Measurements from ENCODE around the gene RFC4.
"Not testable (repeated sequence)": the region's sequence is repeated elsewhere in the genome, so short reads cannot be mapped to it uniquely, and the experiment has no call there.

The RFC4 gene, protein sequence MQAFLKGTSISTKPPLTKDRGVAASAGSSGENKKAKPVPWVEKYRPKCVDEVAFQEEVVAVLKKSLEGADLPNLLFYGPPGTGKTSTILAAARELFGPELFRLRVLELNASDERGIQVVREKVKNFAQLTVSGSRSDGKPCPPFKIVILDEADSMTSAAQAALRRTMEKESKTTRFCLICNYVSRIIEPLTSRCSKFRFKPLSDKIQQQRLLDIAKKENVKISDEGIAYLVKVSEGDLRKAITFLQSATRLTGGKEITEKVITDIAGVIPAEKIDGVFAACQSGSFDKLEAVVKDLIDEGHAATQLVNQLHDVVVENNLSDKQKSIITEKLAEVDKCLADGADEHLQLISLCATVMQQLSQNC

DNA sequence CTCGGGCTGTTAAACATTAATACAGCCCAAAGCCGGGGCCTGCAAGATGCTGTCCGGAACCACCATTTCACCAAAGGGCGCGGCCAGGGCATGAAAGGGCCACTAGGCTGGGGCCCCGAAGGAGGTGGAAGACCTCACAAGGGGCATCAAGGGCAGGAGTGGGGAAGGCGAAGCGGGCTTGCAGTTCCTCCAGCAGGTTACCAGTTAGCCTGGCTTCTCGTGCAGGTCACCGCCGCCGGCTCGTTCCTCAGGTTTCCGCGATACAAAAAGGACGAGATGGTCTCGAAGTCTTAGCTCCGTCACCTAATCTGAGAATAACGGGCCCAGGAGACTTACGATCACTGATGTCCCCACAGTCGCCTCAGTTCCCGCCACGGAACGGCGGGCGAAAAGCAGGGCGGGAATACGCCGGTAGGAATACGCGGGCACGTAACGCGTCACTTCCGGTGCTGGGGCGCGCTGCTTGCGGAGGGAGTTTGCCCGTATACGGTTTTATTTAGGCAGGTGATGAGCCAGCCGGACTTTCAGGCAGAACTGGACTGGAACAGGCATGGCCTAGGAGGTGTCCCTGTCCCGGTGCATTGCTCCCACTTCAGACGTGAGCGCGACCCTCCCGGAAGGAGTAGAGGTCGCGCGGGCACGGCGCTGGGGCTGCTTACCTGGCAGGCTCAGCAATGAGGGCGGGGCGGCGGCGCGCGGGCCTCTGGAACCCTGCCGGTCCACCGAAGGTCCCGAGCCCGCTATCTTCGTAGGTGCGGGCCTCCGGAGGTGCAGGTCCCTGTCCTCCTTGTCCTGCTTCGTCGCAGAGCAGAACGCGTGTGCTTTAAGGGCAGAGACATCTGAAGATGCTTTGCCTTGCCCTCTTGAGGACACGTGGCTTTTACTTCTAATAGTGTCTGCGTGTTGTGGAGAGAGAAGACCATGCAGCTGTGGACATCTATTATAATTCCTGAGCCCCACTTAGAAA lies at the start of gene RFC4:
TSS of gene RFC4 (minus strand) at position 394 of the 967 bp plus-strand sequence. CDS start 1,769 bp downstream, outside the sequence.
- DNase-seq (ENCODE audit: low spot score) = peak; percentile 74

DNA sequence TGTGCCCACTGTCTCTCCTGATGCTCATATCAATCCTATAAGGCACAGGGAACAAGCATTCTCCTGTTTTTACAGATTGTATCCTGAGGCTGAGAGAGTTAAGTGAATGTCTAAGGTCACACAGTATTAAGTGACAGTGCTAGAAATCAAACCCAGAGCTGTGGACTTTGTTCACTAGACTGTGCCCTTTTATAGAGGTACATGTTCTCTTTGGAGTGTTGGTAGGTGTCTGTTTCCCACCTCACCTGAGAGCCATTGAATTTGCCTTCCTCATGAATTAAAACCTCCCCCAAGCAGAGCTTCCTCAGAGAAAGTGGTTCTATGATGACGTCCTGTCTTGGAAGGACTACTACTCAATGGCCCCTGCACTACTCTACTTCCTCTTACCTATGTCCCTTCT lies 48.7 kb upstream of the RFC4 start:
- DNase-seq (ENCODE audit: low spot score) = no peak

DNA sequence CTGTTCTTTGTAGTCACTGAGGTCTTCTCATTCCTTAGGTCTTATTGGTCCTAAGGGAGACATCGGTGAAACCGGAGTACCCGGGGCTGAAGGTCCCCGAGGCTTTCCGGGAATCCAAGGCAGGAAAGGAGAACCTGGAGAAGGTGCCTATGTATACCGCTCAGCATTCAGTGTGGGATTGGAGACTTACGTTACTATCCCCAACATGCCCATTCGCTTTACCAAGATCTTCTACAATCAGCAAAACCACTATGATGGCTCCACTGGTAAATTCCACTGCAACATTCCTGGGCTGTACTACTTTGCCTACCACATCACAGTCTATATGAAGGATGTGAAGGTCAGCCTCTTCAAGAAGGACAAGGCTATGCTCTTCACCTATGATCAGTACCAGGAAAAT lies 47.9 kb upstream of the RFC4 start:
- no peak for DNase-seq (ENCODE audit: low spot score)

DNA sequence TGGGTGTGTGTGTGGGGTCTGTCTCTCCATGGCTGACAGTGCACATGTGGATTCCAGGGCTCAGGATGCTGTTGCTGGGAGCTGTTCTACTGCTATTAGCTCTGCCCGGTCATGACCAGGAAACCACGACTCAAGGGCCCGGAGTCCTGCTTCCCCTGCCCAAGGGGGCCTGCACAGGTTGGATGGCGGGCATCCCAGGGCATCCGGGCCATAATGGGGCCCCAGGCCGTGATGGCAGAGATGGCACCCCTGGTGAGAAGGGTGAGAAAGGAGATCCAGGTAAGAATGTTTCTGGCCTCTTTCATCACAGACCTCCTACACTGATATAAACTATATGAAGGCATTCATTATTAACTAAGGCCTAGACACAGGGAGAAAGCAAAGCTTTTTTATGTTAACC lies 46.7 kb upstream of the RFC4 start:
- no peak for DNase-seq (ENCODE audit: low spot score)

DNA sequence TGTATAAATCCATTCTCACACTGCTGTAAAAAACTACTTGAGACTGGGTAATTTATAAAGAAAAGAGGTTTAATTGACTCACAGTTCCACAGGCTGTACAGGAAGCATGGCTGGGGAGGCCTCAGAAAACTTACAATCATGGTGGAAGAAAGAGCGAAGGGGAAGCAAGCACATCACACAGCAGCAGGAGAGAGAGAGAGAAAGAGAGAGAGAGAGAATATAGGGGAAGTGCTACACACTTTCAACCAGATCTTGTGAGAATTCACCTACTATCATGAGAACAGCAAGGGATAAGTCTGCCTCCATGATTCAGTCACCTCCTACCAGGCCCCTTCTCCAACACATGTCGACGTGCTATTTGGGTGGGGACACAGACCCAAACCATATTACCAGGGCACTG lies 45.6 kb upstream of the RFC4 start:
- not testable (repeated sequence) for DNase-seq (ENCODE audit: low spot score)

DNA sequence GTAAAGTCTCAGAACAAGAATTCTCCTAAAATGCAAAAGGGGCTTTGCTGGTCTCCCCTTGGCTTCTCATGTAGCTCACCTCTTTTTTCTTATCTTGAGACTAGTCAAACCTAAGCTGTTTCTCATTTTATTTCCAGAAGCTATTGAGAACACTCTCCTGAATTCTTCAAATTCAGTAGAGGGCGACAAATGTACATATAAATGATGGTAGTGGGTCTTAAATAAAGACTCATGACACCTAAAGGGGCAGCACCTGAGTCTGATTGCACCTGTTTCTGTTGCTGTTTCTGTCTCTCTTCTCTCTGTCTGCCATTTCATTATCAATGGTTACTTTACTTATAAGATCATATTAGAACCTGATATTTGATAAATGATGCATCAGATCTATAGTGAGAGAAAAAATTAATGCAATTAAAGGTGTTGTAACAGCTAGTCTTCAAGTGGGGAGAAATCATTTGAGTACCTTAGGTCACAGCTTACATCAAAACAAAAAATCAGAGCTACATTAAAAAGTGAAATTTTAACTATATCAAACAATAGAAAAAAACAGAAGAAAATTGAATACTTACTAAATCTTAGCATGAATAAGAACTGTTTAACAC lies 43.2 kb upstream of the RFC4 start:
- no peak for DNase-seq (ENCODE audit: low spot score)

DNA sequence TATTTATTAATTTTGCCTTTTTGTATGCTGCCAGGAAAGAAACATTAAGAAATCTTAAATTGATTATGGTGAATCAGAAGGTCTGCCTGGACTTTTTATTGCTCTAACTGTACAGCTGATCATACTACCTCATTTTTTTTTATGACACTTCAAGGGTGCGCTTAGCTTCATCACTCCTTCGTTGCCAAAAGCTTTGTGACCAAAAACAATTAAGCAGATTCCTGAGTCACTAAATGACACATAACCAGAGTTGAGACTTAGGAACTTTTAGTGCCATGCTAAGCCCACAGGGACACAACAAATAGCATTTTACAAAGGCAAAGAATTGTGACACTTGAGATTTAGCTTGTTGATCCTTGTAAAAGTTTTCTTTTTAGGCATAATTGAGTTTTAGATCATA lies 41.2 kb upstream of the RFC4 start:
- no peak for DNase-seq (ENCODE audit: low spot score)

DNA sequence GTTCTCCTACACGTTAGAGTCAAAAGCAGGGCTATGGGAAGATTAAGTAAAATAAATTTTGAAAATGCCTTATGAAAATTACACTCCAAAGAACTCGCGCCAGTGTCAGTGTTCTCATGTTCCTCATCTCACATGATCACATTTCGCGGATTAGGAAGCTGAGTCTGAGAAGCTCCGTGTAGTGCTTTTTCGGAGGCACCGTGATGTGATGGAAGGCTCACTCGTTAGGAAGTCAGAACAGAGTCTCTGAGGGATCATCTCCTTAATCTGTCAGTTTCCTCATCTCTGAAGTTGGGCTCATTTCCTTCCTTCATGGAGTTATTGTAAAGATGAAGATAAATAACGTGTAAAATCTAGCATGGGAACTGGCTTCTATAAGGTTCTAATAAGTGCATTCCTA lies 39.5 kb upstream of the RFC4 start:
- DNase-seq (ENCODE audit: low spot score) = no peak

DNA sequence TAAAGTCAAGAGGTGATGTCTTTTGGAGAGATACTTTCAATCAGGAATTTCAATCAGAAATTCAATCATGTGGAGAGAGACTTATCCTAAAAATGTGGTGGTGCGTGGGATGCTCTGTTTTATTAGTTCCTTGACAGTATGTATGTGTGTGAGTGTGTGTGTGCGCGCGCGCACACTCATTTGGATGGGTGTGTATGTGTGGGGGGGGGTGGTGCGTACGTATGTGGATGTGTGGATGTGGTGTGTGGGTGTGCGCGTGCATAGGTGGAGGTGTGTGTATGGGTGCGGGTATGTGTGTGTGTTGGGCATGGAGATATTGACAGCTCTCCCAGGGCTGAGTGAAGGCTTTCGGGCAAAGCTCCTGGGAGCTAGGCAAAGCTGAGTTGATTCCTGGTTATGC lies 38.6 kb upstream of the RFC4 start:
- DNase-seq (ENCODE audit: low spot score) = no peak

DNA sequence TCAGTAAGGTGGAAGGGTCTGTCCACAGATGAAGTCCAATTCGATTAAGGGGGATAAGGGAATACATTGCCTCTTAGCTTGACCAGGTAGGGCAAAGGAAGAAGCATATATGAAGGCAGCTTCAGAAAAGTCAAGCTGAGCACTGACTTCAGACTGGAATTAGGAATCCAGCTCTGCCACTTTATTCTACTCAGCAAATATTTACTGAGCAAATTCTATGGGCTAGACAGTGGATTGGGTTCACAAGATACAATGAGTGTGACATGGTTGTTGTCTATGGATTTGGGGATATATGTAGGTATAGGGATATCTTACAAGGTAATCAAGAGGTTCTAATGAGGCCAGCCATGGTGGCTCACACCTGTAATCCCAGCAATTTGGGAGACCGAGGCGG lies 36.8 kb upstream of the RFC4 start:
- DNase-seq (ENCODE audit: low spot score) = no peak

DNA sequence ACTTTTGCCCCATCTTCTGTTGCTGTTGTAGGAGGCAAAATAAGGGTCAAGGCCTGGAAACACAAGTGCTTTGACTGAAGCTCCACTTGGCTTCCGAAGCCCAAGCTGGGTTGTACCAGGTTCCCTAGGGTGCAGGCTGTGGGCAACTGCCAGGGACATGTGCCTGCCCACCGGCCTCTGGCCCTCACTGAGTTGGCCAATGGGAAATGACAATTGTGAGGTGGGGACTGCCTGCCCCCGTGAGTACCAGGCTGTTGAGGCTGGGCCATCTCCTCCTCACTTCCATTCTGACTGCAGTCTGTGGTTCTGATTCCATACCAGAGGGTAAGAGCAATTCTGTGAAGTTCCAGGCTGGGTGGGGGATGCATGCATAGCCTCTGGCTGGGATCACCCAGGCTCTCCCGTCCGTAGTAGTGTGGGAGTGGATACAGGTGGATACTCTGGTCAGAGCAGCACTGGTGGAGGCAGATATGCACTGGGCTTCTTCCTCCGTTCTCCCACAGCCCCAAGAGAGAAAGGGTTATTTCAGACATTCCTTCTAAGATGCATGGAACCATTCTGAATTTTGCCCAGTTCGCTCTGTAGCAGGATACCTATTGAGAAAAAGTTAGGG lies 36.2 kb upstream of the RFC4 start, which contains the start of gene ADIPOQ:
TSS of gene ADIPOQ (plus strand) at position 285 of the 613 bp plus-strand sequence. CDS start 10,349 bp downstream, outside the sequence.
- DNase-seq (ENCODE audit: low spot score) = no peak

DNA sequence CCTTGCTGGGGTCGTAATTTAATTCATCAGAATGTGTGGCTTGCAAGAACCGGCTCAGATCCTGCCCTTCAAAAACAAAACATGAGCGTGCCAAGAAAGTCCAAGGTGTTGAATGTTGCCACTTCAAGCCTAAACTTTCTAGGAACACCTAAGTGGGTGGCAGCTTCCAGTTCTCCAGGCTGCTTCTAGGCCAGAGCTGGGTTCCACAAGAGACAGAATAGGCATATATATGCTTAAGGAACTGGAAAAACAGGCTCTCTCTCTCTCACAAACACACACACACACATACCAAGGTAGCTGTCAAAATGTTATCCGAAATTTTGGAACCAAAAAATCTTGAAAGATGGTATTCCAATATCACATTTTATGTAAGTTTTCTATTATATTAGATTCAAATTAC lies 35.3 kb upstream of the RFC4 start:
- DNase-seq (ENCODE audit: low spot score) = no peak

DNA sequence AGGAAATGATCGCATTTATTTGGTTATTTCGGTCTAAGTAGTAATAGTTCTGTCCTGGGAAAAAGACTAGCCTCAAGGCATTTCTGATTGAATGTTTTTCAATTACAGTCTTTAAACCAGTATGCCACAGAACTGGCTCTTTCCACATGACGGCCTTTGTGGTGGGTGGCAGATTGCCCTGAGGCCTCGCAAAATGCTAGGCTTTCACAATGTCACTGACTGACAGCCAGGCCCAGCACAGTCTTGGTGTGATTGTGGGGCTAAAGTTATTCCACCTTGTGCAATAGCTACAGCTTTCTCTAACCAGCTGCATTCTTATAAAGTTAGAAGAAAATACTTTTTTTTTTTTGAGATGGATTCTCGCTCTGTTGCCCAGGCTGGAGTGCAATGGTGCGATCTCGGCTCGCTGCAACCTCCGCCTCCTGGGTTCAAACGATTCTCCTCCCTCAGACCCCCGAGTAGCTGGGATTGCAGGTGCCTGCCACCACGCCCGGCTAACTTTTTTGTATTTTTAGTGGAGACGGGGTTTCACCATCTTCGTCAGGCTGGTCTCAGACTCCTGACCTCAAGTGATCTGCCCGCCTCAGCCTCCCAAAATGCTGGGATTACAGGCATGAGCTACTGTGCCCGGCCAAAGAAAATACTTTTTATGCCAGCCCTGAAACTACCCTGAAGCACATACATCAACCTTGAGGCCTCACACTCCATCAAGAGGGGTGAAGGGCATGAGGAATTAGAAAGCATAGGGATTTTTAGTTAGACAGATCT lies 33.8 kb upstream of the RFC4 start:
- no peak for DNase-seq (ENCODE audit: low spot score)

DNA sequence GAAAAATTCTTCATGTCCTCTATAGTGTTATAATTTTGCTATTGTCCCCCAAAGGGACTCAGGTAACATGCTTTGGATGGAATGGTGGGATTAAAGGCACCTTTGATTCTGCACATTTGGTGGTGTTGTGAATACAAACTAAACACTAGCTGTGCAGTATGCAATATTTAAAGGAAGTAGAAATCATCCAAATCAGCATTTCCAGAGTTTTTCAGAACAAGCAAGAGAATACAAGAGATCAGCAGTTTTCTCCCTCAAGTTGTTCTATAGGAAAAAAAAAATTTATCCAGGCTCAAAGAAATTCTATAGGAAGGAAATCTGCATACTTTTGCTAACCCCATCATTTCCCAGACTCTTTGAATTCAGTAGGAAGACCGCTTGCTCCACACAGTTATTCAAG lies 26.0 kb upstream of the RFC4 start:
- no peak for DNase-seq (ENCODE audit: low spot score)

DNA sequence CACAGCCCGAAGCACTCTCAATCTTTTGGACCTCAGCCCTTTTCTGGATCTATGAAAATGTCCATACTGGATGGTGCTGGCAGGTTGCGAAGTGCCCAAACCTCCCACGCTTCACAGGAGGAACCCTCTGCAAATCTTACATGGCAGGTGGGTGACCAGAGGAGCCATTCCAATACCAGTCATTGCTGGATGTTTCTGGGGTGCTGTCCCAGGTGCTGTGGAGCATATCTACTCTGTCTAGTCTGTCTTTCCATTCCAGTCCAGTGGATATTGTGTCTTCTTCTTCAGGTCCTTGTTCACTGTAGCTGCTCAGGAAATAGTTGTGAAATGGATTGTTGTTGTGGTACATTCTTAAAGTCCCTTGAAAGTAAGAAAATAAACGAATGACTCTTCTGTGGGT lies 25.5 kb upstream of the RFC4 start:
- DNase-seq (ENCODE audit: low spot score) = no peak

DNA sequence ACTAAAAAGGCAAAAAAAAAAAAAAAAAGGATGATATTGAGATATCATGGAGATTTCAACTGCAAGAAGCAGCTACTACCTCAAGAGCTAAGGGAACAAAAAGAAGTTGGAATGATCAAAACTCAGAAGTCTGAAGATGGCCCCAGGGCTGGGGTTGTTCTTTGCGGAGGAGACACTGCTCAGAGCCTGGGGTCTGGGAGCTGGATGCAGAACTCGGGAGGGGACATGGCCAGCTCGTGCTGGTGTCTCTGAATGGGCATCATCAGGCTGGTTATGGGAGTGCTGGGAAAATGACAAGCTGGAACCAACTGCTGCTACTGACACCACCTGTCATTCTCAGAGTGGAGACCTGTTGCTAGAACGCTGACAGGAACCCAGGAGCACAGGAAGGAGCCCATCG lies 22.1 kb upstream of the RFC4 start:
- DNase-seq (ENCODE audit: low spot score) = no peak

DNA sequence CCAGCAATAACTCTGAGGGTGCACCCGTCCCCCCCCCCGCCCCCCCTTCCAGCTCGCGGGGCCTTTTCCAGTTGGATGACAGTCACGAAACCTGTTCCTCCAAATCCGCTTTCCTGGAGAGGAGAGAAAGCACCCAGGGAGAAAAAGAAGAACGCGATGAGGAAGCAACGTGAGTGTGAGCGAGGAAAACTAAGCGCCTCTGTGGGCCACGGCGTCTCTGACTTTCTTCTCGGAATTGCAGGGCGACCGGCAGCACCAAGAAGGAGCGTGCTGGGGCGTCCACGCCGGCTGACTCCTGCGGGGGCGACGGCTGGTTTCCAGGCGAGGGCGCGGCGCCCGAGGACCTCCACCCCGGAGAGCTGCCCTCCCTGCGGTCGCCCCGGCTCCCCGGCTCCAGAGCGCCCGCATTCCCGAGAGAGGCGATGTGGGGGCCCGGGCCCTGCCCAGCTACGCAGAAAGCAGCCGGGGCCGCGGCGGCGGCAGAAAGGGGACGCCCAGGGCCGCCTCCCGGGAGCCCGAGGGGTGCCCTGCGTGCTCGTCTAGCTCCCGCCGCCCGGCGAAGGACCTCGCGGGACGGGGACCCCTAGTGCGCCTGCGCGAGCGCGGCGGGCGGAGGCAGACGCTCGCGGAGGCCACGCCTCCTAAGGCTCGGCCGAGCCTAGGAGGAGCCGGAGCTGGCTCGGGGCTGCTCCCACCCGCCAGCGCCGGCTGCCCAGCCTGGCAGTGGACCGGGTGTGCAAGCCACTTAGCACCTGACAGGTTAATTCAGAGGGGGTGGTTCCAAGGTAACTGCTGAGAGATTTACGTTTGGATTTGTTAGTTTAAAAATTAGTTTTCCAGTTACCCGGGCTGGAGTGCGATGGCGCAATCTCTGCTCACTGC lies 20.9 kb upstream of the RFC4 start:
- DNase-seq (ENCODE audit: low spot score) = peak; percentile 82

DNA sequence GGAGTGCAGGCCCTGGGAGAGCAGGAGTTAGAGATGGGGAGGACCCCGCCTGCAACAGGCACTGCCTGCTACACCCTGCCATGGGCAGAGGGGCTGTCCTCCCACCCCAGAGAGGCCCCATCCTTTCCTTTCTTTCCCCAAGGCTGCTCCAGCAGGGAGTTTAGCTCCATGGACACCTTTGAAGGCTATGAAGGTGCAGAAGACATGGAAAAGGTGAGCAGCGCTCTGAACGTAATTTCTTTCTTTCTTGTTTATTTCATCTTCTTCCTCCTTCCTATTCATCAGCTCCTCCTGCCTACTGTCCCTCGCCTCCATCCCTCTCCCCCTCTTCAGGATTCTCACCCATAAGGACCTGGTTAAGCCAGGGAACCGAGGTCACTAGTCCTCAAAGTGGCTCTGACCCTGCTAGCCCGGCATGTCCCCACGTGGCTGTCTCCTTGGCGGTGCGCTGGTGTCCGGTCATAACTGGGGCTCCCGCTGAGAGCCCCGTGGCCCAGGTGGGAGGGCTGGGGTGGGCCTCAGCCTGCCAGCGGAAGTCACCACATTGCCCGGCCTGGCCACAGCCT lies 20.2 kb upstream of the RFC4 start:
- DNase-seq (ENCODE audit: low spot score) = no peak

DNA sequence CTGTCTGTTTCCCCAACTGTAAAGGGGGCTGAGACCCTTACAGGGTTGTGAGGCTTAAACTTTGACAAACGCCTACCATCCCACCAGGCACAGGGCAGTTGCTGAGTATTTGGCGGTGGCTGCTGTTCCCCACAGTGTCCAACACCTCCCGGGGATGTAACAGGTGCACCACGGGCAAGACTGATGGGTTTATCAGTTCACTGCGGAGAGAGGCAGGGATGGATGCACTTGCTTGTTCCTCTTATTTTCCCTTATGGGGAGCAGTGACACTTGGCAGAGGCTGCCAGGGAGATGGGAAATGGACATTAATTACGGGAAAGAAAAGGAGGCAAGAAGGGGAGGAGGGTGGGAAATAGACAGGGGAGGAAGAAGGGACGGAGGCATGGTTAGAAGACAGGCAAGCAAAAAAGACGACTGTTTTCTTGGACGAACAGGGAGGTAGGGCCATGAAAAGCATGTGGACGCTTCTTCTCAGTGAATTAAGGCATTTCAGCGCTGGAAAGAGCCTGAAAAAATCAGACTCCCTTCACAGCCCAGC lies 19.7 kb upstream of the RFC4 start:
- DNase-seq (ENCODE audit: low spot score) = no peak
